ENCODE data around the gene ZSCAN20.

GRCh38 chr1:33515112-33515511 is 42.7 kb downstream of the ZSCAN20 start:
- TF ChIP-seq JUND (IDR thresholded peaks at IDR 0.05) (no peak), YY1 (IDR thresholded peaks at IDR 0.05) (no peak), CTCF (IDR thresholded peaks at IDR 0.05; ENCODE audit: low read depth, low read length, missing input control) (no peak)

All from liver (tissue), 3 donors.